B cell (primary cell): ENCODE data around the gene TBC1D20. TPM values are rescaled to one million over a fixed set of nuclear protein-coding genes. Genes with fewer than 3 reads are reported as not detected.

Experiments used
- ATAC-seq: fragments of 200-7000 bp; cut with Tn5 transposase; one replicate; pipeline ENCODE4 v1.10.0; 2021; ENCODE audit warnings: low read depth, mild to moderate bottlenecking, moderate number of reproducible peaks, moderate library complexity
- CTCF ChIA-PET: fragments of 350-600 bp; sonication (Branson Sonifier 250); formaldehyde crosslinking; loops from one replicate; lab custom pipeline; 2021; ENCODE audit warnings: antibody characterized with exemption, inconsistent platforms; lab: Charles Lee
- POLR2A ChIA-PET: fragments of 350-600 bp; sonication (Branson Sonifier 250); formaldehyde crosslinking; loops from one replicate; lab custom pipeline; 2021; ENCODE audit warnings: antibody characterized with exemption; lab: Charles Lee
- DNase-seq: peaks from one replicate; pipeline ENCODE4 v3.0.0; 2013
- H2AFZ ChIP-seq: 2 replicates; pipeline ENCODE4 v1.6.1; 2012; ENCODE audit warnings: mild to moderate bottlenecking, low read depth, low read length; ENCODE audit not compliant: insufficient read depth, poor library complexity, severe bottlenecking
- H3K27ac ChIP-seq, 2 donors: 1 replicate in 1 of 2; 2 replicates in 1 of 2; pipeline ENCODE4 v1.5.1; 2012 to 2013; ENCODE audit warnings: low read length in 2 of 2, mild to moderate bottlenecking in 2 of 2, moderate library complexity in 1 of 2
- H3K27me3 ChIP-seq, 4 experiments: fragments of 200-600 bp in 1 of 4; sonication (generic) in 1 of 4; replicated peaks in 1 of 4; 1 replicate in 2 of 4; 2 replicates in 2 of 4; pipeline versions ENCODE4 v1.6.1 to v1.7.0; 2013 to 2016; ENCODE audit warnings: low read length in 3 of 4, mild to moderate bottlenecking in 2 of 4, mixed read lengths in 1 of 4, moderate library complexity in 1 of 4; ENCODE audit not compliant: insufficient read depth in 4 of 4, control insufficient read depth in 3 of 4; ENCODE audit errors: control extremely low read depth in 1 of 4
- H3K36me3 ChIP-seq, 2 experiments: replicated peaks in 1 of 2; 1 replicate in 1 of 2; 2 replicates in 1 of 2; pipeline versions ENCODE4 v1.6.1 to v1.7.1; 2013; ENCODE audit warnings: low read length in 1 of 2; ENCODE audit not compliant: insufficient read depth in 2 of 2, control insufficient read depth in 1 of 2; ENCODE audit errors: control extremely low read depth in 1 of 2, extremely low read depth in 1 of 2
- H3K4me1 ChIP-seq, 2 donors: fragments of 200-600 bp in 1 of 2; sonication (generic) in 1 of 2; 1 replicate in 1 of 2; 2 replicates in 1 of 2; pipeline versions ENCODE4 v1.5.1 to v1.6.1; 2013 to 2017; ENCODE audit warnings: low read length in 2 of 2; ENCODE audit not compliant: control insufficient read depth in 2 of 2, insufficient read depth in 2 of 2
- H3K4me2 ChIP-seq: replicated peaks from 2 replicates; pipeline ENCODE3; 2012; ENCODE audit warnings: mild to moderate bottlenecking, low read depth, low read length; ENCODE audit not compliant: poor library complexity, severe bottlenecking
- H3K4me3 ChIP-seq, 5 experiments: fragments of 200-600 bp in 1 of 5; sonication (generic) in 1 of 5; 1 replicate in 3 of 5; 2 replicates in 2 of 5; pipeline versions ENCODE4 v1.5.1 to v1.7.0; 2011 to 2016; ENCODE audit warnings: low read length in 4 of 5, mild to moderate bottlenecking in 4 of 5, low read depth in 2 of 5, control low read depth in 1 of 5, moderate library complexity in 1 of 5; ENCODE audit not compliant: insufficient read depth in 1 of 5; ENCODE audit errors: control extremely low read depth in 1 of 5, extremely low read depth in 1 of 5
- H3K79me2 ChIP-seq: fragments of 200-600 bp; sonication (generic); one replicate; pipeline ENCODE4 v1.6.0; 2016; ENCODE audit warnings: low read length; ENCODE audit not compliant: control insufficient read depth, insufficient read depth
- H3K9ac ChIP-seq: fragments of 200-600 bp; sonication (generic); 2 replicates; pipeline ENCODE4 v1.6.1; 2017; ENCODE audit warnings: mild to moderate bottlenecking, low read length, moderate library complexity
- H3K9me3 ChIP-seq, 3 donors: one replicate each; pipeline versions ENCODE4 v1.6.1 to v1.7.1; 2013; ENCODE audit warnings: low read length in 2 of 3; ENCODE audit not compliant: control insufficient read depth in 2 of 3, insufficient read depth in 1 of 3; ENCODE audit errors: control extremely low read depth in 1 of 3
- H4K20me1 ChIP-seq: 2 replicates; pipeline ENCODE4 v1.6.0; 2012; ENCODE audit warnings: mild to moderate bottlenecking, low read length; ENCODE audit not compliant: insufficient read depth, control insufficient read depth, poor library complexity, severe bottlenecking
- H3K27ac Mint-ChIP-seq: one replicate; pipeline ENCODE4 v1.8.0; 2021; ENCODE audit warnings: mixed read lengths
- H3K27me3 Mint-ChIP-seq: one replicate; pipeline ENCODE4 v1.8.0; 2021; ENCODE audit warnings: mixed read lengths
- H3K4me1 Mint-ChIP-seq: one replicate; pipeline ENCODE4 v1.8.0; 2021; ENCODE audit warnings: mixed read lengths
- H3K4me3 Mint-ChIP-seq: one replicate; pipeline ENCODE4 v1.8.0; 2021; ENCODE audit warnings: mixed read lengths
- H3K9me3 Mint-ChIP-seq: one replicate; pipeline ENCODE4 v1.8.0; 2022; ENCODE audit warnings: mixed read lengths; ENCODE audit not compliant: insufficient read depth
- CTCF ChIP-seq: fragments of 200-600 bp; IDR thresholded peaks from one replicate; pipeline ENCODE4 v1.8.0; 2022; ENCODE audit warnings: antibody characterized with exemption, mild to moderate bottlenecking
- EZH2 ChIP-seq: IDR thresholded peaks from 2 replicates; pipeline ENCODE4 v1.6.1; 2012; ENCODE audit warnings: borderline replicate concordance, low read depth, mild to moderate bottlenecking, moderate library complexity, low read length; ENCODE audit not compliant: insufficient read depth, poor library complexity, severe bottlenecking
- WGBS: methylation state at CpG from one replicate; pipeline ENCODE4 v1.1.5; 2013; ENCODE audit warnings: missing lambda C conversion rate; ENCODE audit not compliant: insufficient coverage; 5-methylcytosine and 5-hydroxymethylcytosine counted together
- intact Hi-C: fragments of 100-400 bp; cut with micrococcal nuclease; formaldehyde crosslinking; loops from one replicate; pipeline ENCODE4 v1.10.0; 2022
- polyA plus RNA-seq: library from polyadenylated mRNA; depleted of rRNA; stranded (reverse); fragments of >200 nt; gene quantifications from 2 replicates; pipeline ENCODE4 v1.2.3, GENCODE V29; 2012
- total RNA-seq, 2 donors: library from RNA; stranded (reverse); fragments of 120-200 nt in 1 of 2; gene quantifications; 1 replicate in 1 of 2; 2 replicates in 1 of 2; pipeline versions ENCODE4 v1.2.3 to v1.2.4, GENCODE V29; 2013 to 2022

Gene TBC1D20
- total and polyA plus RNA-seq, 2 donors (not counting 1 experiment from before 2014, with no cell fraction given): 31.7 to 40.0 TPM

GRCh38 chr20:421685-422250, 40.6 kb downstream of the TBC1D20 start:
- no peak overlapping the region for H3K27ac Mint-ChIP-seq
- intact Hi-C loops: no loop called here
- ChIA-PET CTCF (no interaction called here), POLR2A (no interaction called here)
- Histone ChIP-seq H3K4me3 (no peak overlapping the region), H3K36me3 (peaks cover 0 to 68% of the 10 kb centered on the region in 2 experiments), H3K4me1 (peaks cover 0 to 4% of the 10 kb centered on the region in 2 donors), H2AFZ (no peak overlapping the region), H3K9me3 (no peaks in the 10 kb centered on the region), H3K27ac (no peak overlapping the region), H3K79me2 (peaks cover 18% of the 10 kb centered on the region), H3K27me3 (no peaks in the 10 kb centered on the region), H3K9ac (no peak overlapping the region), H3K4me2 (no peak overlapping the region), H4K20me1 (peaks cover 25% of the 10 kb centered on the region)
- TF ChIP-seq CTCF (no peak), EZH2 (no peak)
- DNase-seq (no peak), ATAC-seq (no peak)
- H3K27me3 Mint-ChIP-seq: no peaks in the 10 kb centered on the region
- no peak overlapping the region for H3K4me3 Mint-ChIP-seq
- H3K9me3 Mint-ChIP-seq: no peaks in the 10 kb centered on the region
- 97% methylated on average over 6 of the region's 8 CpGs for WGBS
- peaks cover 4% of the 10 kb centered on the region for H3K4me1 Mint-ChIP-seq

DNA sequence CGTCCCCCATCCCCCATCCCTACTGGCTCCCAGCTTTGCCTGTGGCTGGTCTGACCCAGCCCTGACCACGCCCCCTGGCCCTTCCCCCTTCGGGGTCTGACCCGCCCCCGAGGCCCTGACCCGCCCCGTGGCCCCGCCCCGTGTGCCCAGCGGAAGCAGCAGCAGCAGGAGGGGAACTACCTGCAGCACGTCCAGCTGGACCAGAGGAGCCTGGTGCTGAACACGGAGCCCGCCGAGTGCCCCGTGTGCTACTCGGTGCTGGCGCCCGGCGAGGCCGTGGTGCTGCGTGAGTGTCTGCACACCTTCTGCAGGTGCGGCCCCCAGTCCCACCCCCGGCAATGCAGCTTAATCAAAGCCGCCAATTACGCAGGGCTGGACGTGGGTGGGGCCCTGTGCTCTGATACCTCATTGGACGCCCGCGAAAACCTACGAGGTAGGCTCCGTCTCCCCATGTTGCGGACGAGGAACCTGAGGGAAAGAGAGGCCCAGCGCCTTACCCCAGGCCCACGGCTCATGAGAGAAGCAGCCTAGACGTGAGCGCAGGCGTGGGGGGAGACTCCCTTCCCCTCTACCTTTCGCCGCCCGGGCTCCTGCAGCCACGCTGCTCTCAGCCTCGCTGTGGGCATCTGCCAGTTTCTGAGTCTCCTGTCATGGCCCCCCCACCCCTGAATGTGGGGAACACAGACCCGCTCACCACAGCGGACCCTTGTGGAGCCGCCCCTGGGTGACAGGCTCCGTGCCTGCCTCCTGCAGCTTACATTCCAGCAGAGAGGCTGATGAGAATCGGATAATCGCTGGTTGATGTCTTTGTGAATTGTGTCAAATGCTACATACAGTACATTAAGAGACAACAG, 41.4 kb downstream of the TBC1D20 start:
- no peaks in the 10 kb centered on the region for H3K27me3 Mint-ChIP-seq
- no peak for TF ChIP-seq CTCF
- no peak for TF ChIP-seq EZH2
- Histone ChIP-seq H3K4me1 (peaks cover 0 to 4% of the 10 kb centered on the region in 2 donors), H4K20me1 (peaks cover 30% of the 10 kb centered on the region), H3K4me2 (no peak overlapping the region), H2AFZ (no peak overlapping the region), H3K27me3 (no peaks in the 10 kb centered on the region), H3K79me2 (peaks cover 25% of the 10 kb centered on the region), H3K9me3 (no peaks in the 10 kb centered on the region), H3K4me3 (no peak overlapping the region), H3K9ac (no peak overlapping the region), H3K27ac (no peak overlapping the region), H3K36me3 (peaks cover 0 to 67% of the 10 kb centered on the region in 2 experiments)
- peaks cover 4% of the 10 kb centered on the region for H3K4me1 Mint-ChIP-seq
- no peak overlapping the region for H3K27ac Mint-ChIP-seq
- ChIA-PET POLR2A (no interaction called here), CTCF (no interaction called here)
- no peaks in the 10 kb centered on the region for H3K9me3 Mint-ChIP-seq
- 92% methylated on average over 44 of the region's 49 CpGs for WGBS
- DNase-seq (no peak), ATAC-seq (peak; percentile 36)
- intact Hi-C loops: no loop called here
- H3K4me3 Mint-ChIP-seq: no peak overlapping the region
